NCI-H345 (cell line): ENCODE results near the gene RANBP2.

Source experiments
- DNase-seq: peaks from one replicate; lab custom pipeline; 2025; lab: John Stamatoyannopoulos, UW

RANBP2 gene

GRCh38 chr2:108778857-108779256 lies 59.6 kb downstream of the RANBP2 start:
- DNase-seq = no peak

GRCh38 chr2:108786008-108786353 lies 66.7 kb downstream of the RANBP2 start:
- DNase-seq = no peak

- peak; percentile 93 for DNase-seq
Measured at GRCh38 chr2:108786354-108787215, 67.3 kb downstream of the RANBP2 start, which contains the start of gene CCDC138. Gene CCDC138, plus strand, starts transcription at chr2:108786771. Its CDS starts 52 bp downstream, at chr2:108786823.

- DNase-seq = no peak
Measured at GRCh38 chr2:108787216-108787541, 67.9 kb downstream of the RANBP2 start.

GRCh38 chr2:108803045-108803736 lies 83.9 kb downstream of the RANBP2 start:
- no peak for DNase-seq

- DNase-seq = no peak
Measured at GRCh38 chr2:108805032-108805431, 85.8 kb downstream of the RANBP2 start.

GRCh38 chr2:108805782-108806181 lies 86.5 kb downstream of the RANBP2 start:
- no peak for DNase-seq

GRCh38 chr2:108806371-108807113 lies 87.3 kb downstream of the RANBP2 start:
- no peak for DNase-seq

- DNase-seq = no peak
Measured at GRCh38 chr2:108809936-108810335, 90.7 kb downstream of the RANBP2 start.

- no peak for DNase-seq
Measured at GRCh38 chr2:108810993-108811957, 92.0 kb downstream of the RANBP2 start.

GRCh38 chr2:108813732-108814131 lies 94.5 kb downstream of the RANBP2 start:
- DNase-seq = no peak

- no peak for DNase-seq
Measured at GRCh38 chr2:108820482-108820881, 101.2 kb downstream of the RANBP2 start.

GRCh38 chr2:108823286-108823685 lies 104.0 kb downstream of the RANBP2 start:
- DNase-seq = peak; percentile 9

GRCh38 chr2:108824316-108825070 lies 105.2 kb downstream of the RANBP2 start:
- DNase-seq = no peak

- DNase-seq = no peak
Measured at GRCh38 chr2:108825254-108825653, 106.0 kb downstream of the RANBP2 start.

- no peak for DNase-seq
Measured at GRCh38 chr2:108825736-108826135, 106.5 kb downstream of the RANBP2 start.

GRCh38 chr2:108829578-108830310 lies 110.5 kb downstream of the RANBP2 start:
- no peak for DNase-seq

- no peak for DNase-seq
Measured at GRCh38 chr2:108833219-108833618, 113.9 kb downstream of the RANBP2 start.

GRCh38 chr2:108834620-108835019 lies 115.3 kb downstream of the RANBP2 start:
- no peak for DNase-seq

GRCh38 chr2:108835040-108835439 lies 115.8 kb downstream of the RANBP2 start:
- DNase-seq = no peak
